Sigmoid colon (tissue), 7 donors: ENCODE measurements around the gene PGM1. TPM values are rescaled to one million over a fixed set of nuclear protein-coding genes. Genes with fewer than 3 reads are reported as not detected.

ENCODE experiments used
- DNase-seq: peaks from one replicate; pipeline ENCODE4 v3.0.0-alpha.2; 2019
- H3K27ac ChIP-seq, 4 donors: fragments of 200-600 bp; sonication (generic); one replicate each; pipeline ENCODE4 v1.5.1; 2016 to 2019; ENCODE audit warnings: mild to moderate bottlenecking in 1 of 4
- H3K27me3 ChIP-seq, 3 donors: fragments of 200-600 bp; sonication (generic); one replicate each; pipeline ENCODE4 v1.5.1; 2019; ENCODE audit warnings: mild to moderate bottlenecking in 1 of 3
- H3K36me3 ChIP-seq, 4 donors: fragments of 200-600 bp; sonication (generic); one replicate each; pipeline ENCODE4 v1.5.1; 2016 to 2019
- H3K4me1 ChIP-seq, 4 donors: fragments of 200-600 bp; sonication (generic); one replicate each; pipeline ENCODE4 v1.5.1; 2017 to 2019
- H3K4me3 ChIP-seq, 4 donors: fragments of 200-600 bp; sonication (generic); one replicate each; pipeline ENCODE4 v1.5.1; 2017 to 2019; ENCODE audit warnings: mild to moderate bottlenecking in 2 of 4, moderate library complexity in 1 of 4
- H3K9me3 ChIP-seq, 4 donors: fragments of 200-600 bp in 3 of 4; sonication (generic) in 3 of 4; one replicate each; pipeline versions ENCODE4 v1.5.1 to v1.6.1; 2013 to 2019
- EP300 ChIP-seq, 4 donors: sonication (generic); formaldehyde crosslinking; IDR thresholded peaks; one replicate each; pipeline ENCODE4 v1.6.1; 2017; ENCODE audit warnings: antibody characterized with exemption in 4 of 4
- POLR2A ChIP-seq, 2 donors: fragments of 450-650 bp; IDR thresholded peaks; one replicate each; pipeline ENCODE4 v1.6.1; 2016; ENCODE audit warnings: antibody characterized with exemption in 2 of 2, mild to moderate bottlenecking in 2 of 2, moderate library complexity in 2 of 2
- POLR2AphosphoS5 ChIP-seq, 4 donors: sonication (generic); formaldehyde crosslinking; IDR thresholded peaks; one replicate each; pipeline ENCODE4 v1.6.1; 2017; ENCODE audit warnings: antibody characterized with exemption in 4 of 4
- WGBS, 2 donors: extraction: QIAGEN DNeasy Blood & Tissue Kit; methylation state at CpG; one replicate each; pipeline ENCODE4 v1.1.7; 2013; 5-methylcytosine and 5-hydroxymethylcytosine counted together
- intact Hi-C: fragments of 100-400 bp; cut with DNase I; formaldehyde crosslinking; loops from one replicate; pipeline ENCODE4 v1.15.1; 2023
- polyA plus RNA-seq, 3 donors: library from polyadenylated mRNA; stranded (reverse); fragments of 200-250 nt; gene quantifications; one replicate each; pipeline ENCODE4 v1.2.3, GENCODE V29; 2013
- total RNA-seq, 4 donors: library from RNA; depleted of rRNA; stranded (reverse); fragments of >200 nt; gene quantifications; one replicate each; pipeline ENCODE4 v1.1.0, GENCODE V29; 2016
- TF ChIP-seq, protein P1 (sequence below), 4 experiments: fragments of 450-650 bp in 3 of 4; fragments of 200-600 bp in 1 of 4; IDR thresholded peaks; one replicate each; pipeline ENCODE4 v1.5.1; 2016 to 2019; ENCODE audit warnings: antibody characterized with exemption in 4 of 4, mild to moderate bottlenecking in 3 of 4, moderate library complexity in 2 of 4
- donor health status: healthy with polysubstance abuse.
- donor health status: Bipolar disorder and iron deficiency.
- donor health status: healthy.

PGM1 gene
- total and polyA plus RNA-seq, 7 donors, result 36.1 to 59.6 (median 53.5) TPM

DNA sequence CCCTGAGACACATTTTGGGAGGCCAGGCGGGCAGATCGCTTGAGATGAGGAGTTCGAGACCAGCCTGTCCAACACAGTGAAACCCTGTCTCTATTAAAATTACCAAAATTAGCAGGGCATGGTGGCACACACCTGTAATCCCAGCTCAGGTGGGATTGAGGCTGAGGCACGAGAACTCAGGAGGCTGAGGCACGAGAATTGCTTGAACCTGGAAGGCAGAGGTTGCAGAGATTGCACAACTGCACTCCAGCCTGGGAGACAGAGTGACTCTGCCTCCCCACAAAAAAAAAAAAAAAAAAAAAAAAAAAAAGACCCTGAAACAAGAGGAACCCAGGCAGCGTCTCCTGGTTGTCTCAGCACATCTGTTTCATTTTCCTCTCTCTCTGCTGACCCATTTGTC, 24.2 kb downstream of the PGM1 start:
- no peak for DNase-seq
- intact Hi-C loops, result loop anchor here (2.0 to 5.0 kb wide), 4 partner anchors 55 to 521 kb away; partner anchors contain the start of gene ROR1
- 93 to 97% methylated on average over 6 of the region's 6 CpGs for whole genome bisulfite sequencing, 2 donors

DNA sequence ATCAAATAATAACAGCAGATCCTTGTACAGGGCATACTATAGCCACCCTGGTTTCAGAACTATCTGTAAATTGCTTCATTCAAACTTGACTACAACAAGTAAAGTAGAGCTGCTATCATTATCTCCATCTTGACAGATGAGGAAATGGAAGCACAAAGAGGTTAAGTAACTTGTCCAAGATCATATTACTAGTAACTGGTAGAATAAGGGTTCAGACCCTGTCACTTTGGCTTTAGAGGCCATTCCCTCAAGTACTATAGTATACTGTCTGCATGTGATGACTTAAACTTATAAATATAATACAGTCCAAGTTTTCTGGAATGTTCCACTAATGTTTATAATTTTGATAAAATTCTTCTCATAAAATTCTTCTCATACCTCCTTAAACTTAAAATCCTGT, 24.8 kb downstream of the PGM1 start:
- Histone ChIP-seq H3K4me3 (no peak overlapping the region), H3K27me3 (no peaks in the 10 kb centered on the region), H3K9me3 (no peaks in the 10 kb centered on the region), H3K36me3 (no peaks in the 10 kb centered on the region), H3K27ac (no peak overlapping the region), H3K4me1 (peaks cover 0 to 36% (median 16%) of the 10 kb centered on the region in 4 donors)
- TF ChIP-seq POLR2A (IDR thresholded peaks at IDR 0.05) (no peak), EP300 (IDR thresholded peaks at IDR 0.05) (no peak), POLR2AphosphoS5 (IDR thresholded peaks at IDR 0.05) (no peak)
- TF ChIP-seq, protein P1, sequence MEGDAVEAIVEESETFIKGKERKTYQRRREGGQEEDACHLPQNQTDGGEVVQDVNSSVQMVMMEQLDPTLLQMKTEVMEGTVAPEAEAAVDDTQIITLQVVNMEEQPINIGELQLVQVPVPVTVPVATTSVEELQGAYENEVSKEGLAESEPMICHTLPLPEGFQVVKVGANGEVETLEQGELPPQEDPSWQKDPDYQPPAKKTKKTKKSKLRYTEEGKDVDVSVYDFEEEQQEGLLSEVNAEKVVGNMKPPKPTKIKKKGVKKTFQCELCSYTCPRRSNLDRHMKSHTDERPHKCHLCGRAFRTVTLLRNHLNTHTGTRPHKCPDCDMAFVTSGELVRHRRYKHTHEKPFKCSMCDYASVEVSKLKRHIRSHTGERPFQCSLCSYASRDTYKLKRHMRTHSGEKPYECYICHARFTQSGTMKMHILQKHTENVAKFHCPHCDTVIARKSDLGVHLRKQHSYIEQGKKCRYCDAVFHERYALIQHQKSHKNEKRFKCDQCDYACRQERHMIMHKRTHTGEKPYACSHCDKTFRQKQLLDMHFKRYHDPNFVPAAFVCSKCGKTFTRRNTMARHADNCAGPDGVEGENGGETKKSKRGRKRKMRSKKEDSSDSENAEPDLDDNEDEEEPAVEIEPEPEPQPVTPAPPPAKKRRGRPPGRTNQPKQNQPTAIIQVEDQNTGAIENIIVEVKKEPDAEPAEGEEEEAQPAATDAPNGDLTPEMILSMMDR (IDR thresholded peaks at IDR 0.05), result no peak
- no peak for DNase-seq
- intact Hi-C loops, result loop anchor here (5.0 kb wide), 3 partner anchors 54 to 154 kb away; partner anchors contain the start of gene ROR1

More for the DNA sequence above, 24.2 kb downstream of the PGM1 start:
- H3K9me3 ChIP-seq, result no peaks in the 10 kb centered on the region
- no peak overlapping the region for H3K27ac ChIP-seq
- H3K36me3 ChIP-seq, result no peaks in the 10 kb centered on the region
- no peaks in the 10 kb centered on the region for H3K27me3 ChIP-seq
- TF ChIP-seq POLR2AphosphoS5 (IDR thresholded peaks at IDR 0.05) (no peak), POLR2A (IDR thresholded peaks at IDR 0.05) (no peak), EP300 (IDR thresholded peaks at IDR 0.05) (no peak)
- TF ChIP-seq, protein P1 (IDR thresholded peaks at IDR 0.05), result no peak
- H3K4me1 ChIP-seq, result peaks cover 0 to 30% (median 14%) of the 10 kb centered on the region in 4 donors
- no peak overlapping the region for H3K4me3 ChIP-seq

DNA sequence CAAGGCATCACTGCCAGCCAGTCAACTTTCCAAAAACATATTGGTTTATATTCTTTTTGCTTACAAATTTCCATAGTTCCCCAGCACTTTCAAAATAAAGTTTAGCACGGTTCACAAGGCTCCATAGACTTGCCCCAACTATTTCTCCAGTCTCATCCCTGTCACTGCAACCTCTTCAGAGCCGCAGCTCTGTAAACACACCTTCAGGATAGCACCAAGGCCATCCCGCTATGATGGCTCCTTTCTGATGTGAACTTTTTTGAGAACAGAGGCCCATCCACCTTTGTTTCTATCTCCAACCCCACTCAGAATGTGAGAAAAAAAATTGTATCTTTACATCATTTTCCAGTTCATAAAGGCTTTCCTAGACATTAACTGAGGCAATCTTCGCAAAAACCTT, 26.3 kb downstream of the PGM1 start:
- Histone ChIP-seq H3K9me3 (no peaks in the 10 kb centered on the region), H3K4me1 (peaks cover 0 to 45% (median 18%) of the 10 kb centered on the region in 4 donors), H3K27ac (no peak overlapping the region), H3K36me3 (no peaks in the 10 kb centered on the region), H3K4me3 (no peak overlapping the region), H3K27me3 (no peaks in the 10 kb centered on the region)
- TF ChIP-seq EP300 (IDR thresholded peaks at IDR 0.05) (no peak), POLR2AphosphoS5 (IDR thresholded peaks at IDR 0.05) (no peak), POLR2A (IDR thresholded peaks at IDR 0.05) (no peak)
- TF ChIP-seq, protein P1 (IDR thresholded peaks at IDR 0.05), result no peak
- 72 to 98% methylated on average over 4 of the region's 4 CpGs for WGBS, 2 donors
- DNase-seq, result no peak
- intact Hi-C loops, result loop anchor here (5.0 kb wide), 3 partner anchors 53 to 153 kb away; partner anchors contain the start of gene ROR1

DNA sequence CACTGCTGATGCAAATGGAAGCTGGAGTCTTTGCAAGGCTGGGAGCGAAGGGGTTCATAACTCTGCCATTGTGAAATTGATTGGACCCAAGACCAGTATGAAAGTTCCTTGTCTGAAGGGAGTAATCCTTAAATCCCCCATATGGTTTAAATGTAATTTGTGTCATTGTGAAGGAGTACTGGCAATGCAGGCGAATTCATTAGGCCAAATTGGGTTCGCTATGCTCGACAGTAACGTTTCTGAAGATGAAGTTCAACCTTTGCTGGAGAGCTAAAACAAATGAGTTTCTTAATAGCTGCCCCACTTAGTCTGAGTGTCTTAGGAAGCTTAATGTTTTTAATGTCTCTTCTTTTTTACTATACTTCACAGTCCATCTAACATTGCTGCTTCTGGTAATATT, 27.5 kb downstream of the PGM1 start:
- 94 to 97% methylated on average over 5 of the region's 5 CpGs for WGBS, 2 donors
- TF ChIP-seq, protein P1 (IDR thresholded peaks at IDR 0.05), result no peak
- no peak for TF ChIP-seq POLR2A (IDR thresholded peaks at IDR 0.05)
- TF ChIP-seq EP300 (IDR thresholded peaks at IDR 0.05), result no peak
- TF ChIP-seq POLR2AphosphoS5 (IDR thresholded peaks at IDR 0.05), result no peak
- H3K27ac ChIP-seq, result peak overlapping the region in 2 of 4 donors; percentile 60 to 69

DNA sequence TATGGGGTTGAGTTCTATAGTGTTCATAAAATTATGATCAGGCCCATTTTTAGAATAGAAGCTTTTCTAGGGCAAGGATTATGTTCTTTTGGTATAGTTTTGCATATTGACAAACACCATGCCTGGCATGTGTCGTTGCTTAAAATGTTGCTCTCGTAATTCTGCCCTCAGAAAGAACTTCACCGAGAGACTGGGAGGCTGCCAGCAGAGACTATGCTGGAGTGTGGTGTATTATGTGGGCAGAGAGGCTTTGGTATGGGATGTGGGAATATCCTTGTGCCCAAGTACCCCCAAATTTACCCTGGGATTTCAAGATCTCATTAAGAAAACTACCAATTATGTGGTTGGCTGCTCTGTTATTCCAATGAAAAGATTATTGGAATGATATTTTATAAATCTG, 27.9 kb downstream of the PGM1 start:
- 81 to 89% methylated on average over 3 of the region's 3 CpGs for WGBS, 2 donors
- no peaks in the 10 kb centered on the region for H3K27me3 ChIP-seq
- DNase-seq, result no peak
- peak overlapping the region; percentile 15 to 69 (median 40) for H3K27ac ChIP-seq
- H3K4me1 ChIP-seq, result peaks cover 0 to 56% (median 23%) of the 10 kb centered on the region in 4 donors
- intact Hi-C loops, result no loop called here
- H3K36me3 ChIP-seq, result no peaks in the 10 kb centered on the region
- H3K4me3 ChIP-seq, result no peak overlapping the region
- no peaks in the 10 kb centered on the region for H3K9me3 ChIP-seq
- TF ChIP-seq, protein P1 (IDR thresholded peaks at IDR 0.05), result no peak
- no peak for TF ChIP-seq POLR2AphosphoS5 (IDR thresholded peaks at IDR 0.05)
- no peak for TF ChIP-seq EP300 (IDR thresholded peaks at IDR 0.05)
- no peak for TF ChIP-seq POLR2A (IDR thresholded peaks at IDR 0.05)

More for the DNA sequence above, 27.5 kb downstream of the PGM1 start:
- H3K4me1 ChIP-seq, result peaks cover 0 to 54% (median 22%) of the 10 kb centered on the region in 4 donors
- H3K9me3 ChIP-seq, result no peaks in the 10 kb centered on the region
- intact Hi-C loops, result no loop called here
- no peak overlapping the region for H3K4me3 ChIP-seq
- H3K36me3 ChIP-seq, result no peaks in the 10 kb centered on the region
- no peak for DNase-seq
- H3K27me3 ChIP-seq, result no peaks in the 10 kb centered on the region
